LHCN-M2 (cell line): Measurements from ENCODE around the gene IGF2R. TPM values are rescaled to one million over a fixed set of nuclear protein-coding genes. Genes with fewer than 3 reads are reported as not detected.
"Not testable (repeated sequence)": the region's sequence is repeated elsewhere in the genome, so short reads cannot be mapped to it uniquely, and the experiment has no call there.

Source experiments
- DNase-seq: peaks from one replicate; pipeline ENCODE4 v3.0.0-alpha.2; 2012; ENCODE audit warnings: low read depth
- total RNA-seq: library from RNA; depleted of rRNA; stranded (reverse); fragments of >200 nt; gene quantifications from 2 replicates; pipeline ENCODE4 v1.2.3, GENCODE V29; 2014

IGF2R gene
- total RNA-seq, 1 experiment from 2014 or later, result 50.5 TPM

DNA sequence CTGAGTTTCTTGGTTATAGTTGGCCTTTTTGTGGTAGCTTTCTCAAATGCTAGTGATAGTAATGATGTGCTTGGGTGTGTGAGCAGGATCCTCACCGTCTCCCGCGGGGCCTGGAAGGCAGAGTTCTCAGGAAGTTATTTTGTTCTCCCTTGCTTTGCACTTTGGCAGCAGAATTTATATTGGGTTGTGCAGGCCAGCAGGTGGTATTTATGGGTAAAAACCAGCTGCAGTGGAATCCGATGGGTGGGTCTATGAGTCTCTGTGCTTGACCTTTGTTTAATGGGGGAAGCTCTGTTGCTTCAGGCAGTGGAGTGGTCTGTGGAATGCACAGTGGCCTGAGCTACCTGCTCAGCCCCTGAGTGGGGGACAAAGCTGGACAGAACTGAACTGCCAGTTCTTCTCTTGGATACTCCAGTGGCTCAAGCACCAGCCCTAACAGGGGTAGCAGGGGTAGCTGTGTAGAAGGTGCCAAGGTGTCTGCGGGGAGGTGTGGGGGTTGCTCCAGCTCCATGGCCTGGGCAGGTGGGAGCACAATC is 27.3 kb downstream of the IGF2R start:
- no peak for DNase-seq

DNA sequence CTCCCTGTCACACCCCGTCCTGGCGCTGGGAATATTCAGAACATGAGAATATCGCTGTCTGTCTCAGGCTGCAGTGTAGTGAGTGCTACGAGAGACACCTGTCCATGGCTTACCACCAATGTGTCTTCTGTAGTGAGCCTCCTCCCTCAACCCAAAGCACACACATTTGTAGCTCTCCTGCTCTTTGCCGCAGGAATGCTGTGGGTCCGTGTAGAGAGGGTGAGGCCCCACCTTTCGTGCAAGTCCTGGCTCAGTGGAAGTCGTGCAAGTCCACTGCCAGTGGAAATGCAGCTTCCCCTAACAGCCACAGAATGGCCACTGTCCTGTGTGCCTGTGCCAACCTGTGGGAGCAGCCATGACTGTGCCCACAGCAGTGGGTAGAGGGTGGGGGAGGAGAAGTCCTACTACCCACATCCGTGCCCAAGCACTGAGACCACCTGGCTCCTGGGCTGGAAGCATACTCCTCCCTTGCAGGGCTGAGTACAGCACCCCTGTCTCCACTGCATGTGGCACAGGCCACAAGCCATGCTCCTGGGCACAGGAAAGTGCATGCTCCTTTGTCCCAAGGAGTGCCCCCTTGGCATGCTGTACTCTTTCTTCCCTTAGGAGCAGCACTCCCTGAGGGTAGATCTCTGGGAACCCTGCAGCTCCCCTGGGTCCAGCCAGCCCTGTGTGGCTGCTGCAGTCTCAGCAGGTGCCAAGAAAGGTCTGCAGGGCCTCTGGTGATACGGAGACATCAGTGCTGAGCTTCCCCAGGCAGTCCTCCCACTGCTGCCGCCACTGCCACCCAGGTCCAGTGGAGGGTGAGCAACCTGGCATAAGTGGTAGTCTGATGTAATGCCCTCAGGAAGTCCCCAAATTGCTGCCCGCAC is 28.0 kb downstream of the IGF2R start:
- no peak for DNase-seq

DNA sequence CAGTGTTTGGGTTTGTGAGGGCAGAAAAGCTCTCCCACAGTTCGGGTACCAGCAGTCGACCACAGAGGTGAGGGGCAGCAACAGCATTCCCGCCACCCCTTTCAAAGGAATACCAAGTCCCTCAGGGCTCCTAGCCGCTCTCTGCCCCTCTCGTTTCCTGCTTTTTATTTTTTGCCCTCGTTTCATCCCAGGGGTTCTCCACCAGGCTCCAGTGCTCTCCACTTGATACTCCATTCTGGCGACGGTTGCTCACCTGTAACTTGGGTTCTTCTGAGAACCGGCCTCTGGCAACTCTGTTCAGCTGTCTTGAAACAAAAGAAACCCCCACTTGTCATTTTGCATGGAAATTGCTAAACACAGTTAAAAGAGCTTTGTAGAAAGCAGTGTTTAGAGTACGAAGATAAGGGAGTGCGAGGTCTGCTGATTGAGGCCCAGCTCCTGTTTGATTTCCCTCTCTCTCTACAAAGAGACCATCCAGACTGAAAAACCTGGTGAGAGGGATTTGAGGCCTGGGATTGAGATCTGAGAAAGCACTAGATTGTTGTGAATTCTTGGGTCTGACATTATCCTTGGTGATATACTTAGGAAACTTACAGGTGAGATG is 28.7 kb downstream of the IGF2R start:
- no peak for DNase-seq

DNA sequence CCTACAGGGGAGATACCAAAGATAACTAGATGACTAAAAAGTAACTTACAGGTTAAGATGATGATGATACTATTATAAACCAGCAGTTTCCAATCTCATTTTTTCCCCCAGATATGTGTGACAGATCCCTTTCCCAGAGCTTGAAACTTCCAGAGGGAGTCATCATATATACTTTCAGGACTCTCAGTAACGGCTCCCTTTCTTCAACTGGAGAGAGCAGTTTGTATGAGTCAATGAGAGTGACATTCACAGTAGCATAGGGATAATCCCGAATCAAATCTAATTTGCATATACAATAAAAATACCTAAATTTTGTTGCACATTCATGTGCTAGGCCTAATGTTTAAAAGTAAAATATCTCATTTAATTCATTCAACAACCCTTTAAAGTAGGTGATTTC is 29.7 kb downstream of the IGF2R start:
- DNase-seq, result no peak

DNA sequence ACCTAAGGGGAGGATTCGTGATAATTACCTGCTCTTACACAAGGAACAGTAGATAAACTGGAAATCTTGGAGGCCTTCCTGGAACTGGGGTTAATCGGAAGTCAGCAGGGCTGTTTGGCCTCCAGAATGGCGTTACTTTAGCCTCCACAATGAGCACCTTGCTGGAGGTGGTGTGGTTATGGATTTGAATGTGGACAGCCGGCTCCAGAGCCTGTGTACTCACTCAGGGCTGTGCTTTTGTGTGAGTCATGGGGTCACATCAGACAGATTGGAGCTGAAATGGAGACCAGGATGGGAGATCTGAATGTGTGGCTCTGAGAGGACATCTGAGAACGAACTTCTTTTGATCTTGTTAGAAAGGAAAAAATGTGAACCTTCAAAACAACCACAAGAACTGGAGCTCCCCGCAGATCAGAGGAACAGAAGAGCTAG is 30.4 kb downstream of the IGF2R start:
- DNase-seq, result no peak

DNA sequence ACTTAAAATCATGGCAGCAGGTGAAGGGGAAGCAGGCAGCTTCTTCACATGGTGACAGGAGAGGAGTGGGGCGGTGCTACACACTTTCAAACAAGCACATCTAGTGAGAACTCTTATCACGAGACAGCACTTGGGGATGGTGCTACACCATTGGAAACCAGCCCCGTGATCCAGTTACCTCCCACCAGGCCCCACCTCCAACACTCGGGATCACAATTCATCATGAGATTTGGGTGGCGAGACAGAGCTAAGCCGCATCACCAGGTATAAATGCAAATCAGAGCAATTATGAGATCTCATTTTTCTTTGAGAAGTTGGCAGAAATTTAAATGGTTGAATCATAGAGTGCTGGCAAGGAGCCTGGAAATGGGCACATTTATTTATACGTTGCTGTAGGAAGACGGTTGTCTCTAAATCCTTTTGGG is 31.4 kb downstream of the IGF2R start:
- DNase-seq, result no peak

DNA sequence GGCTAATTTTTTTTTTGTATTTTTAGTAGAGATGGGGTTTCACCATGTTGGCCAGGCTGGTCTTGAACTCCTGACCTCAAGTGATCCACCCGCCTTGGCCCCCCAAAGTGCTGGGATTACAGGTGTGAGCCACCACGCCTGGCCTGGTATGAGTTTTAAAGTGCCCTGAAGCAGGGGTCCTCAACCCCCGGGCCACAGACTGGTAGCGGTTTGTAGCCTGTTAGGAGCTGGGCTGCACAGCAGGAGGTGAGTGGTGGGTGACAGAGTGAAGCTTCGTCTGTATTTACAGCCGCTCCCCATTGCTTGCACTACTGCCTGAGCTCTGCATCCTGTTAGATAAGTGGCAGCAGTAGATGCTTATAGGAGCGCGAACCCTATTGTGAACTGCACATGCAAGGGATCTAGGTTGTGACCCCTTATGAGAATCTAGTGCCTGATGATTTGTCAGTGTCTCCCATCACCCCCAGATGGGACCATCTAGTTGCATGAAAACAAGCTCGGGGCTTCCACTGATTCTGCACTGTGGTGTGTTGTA is 32.1 kb downstream of the IGF2R start:
- not testable (repeated sequence) for DNase-seq

DNA sequence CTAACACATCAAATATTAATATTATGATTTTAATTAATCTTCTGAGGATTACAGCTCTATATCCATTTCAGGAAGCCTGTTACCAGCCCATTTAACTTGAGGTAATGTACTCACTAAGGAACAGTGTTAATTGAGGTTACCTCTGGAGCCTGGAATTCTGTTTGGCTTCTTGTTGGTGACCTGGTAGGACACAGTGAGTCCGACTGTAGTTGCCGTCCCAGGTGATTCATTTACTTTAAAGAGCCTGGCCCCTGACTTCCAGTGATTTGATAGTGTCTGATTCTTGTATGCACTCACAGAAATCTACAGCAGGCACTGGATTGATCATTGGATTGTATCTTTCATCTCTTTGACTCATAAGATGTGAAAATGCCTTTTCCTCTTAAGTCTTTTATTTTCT is 34.0 kb downstream of the IGF2R start:
- no peak for DNase-seq

DNA sequence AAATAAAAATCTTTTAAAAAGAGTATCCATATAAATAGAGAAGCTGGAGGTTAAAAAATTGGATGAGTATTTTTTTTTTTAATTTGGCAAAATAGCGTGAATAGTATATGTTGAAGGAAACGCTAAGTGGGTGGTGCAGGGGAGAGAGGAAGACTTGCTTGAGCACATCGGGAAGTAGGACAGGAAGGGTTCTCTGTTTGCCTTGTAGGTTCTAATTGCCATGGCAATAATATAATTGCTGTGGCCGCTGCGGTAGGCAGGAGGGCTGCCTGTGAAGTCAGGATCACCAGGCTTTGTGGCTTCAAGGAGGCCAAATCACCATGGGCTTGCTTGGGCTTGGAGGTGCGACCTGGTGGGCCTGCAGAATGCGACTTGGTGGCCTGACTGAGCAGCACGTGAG is 35.1 kb downstream of the IGF2R start:
- no peak for DNase-seq

DNA sequence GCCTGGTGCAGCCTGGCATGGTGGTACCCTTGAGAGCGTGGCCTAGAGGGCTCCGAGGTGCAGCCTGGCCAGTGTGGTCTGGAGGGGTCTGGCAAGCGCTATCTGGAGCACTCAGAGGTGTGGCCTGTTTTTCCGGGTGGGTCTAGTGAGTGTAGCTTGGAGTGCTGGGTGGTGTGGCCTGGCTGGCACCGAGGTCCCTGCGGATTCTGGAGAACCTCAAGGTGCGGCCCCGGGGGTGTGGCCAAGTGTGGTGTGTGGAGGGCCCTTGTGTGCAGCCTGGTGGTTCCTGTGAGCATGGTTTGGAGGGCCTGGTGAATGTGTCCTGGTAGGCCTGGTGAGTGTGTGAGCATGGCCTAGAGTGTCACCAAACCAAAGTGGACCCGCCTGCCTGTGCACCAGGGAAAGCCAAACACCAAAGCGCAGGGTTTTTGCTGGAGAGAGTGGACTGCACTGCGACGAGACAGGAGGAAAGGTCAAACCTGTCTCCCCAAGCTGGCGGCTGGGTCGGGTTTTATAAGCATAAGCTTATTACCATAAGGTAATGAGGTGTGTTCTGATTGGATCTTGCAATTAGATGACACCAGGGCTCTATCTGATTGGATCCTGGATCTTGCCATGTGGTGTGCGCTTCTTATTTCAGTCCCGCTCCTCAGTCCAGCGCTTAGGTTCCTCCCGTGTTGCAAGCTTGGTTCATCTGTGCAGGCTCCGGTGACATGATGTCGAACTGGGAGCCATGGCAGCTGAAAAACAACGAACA is 35.7 kb downstream of the IGF2R start:
- DNase-seq, result no peak

DNA sequence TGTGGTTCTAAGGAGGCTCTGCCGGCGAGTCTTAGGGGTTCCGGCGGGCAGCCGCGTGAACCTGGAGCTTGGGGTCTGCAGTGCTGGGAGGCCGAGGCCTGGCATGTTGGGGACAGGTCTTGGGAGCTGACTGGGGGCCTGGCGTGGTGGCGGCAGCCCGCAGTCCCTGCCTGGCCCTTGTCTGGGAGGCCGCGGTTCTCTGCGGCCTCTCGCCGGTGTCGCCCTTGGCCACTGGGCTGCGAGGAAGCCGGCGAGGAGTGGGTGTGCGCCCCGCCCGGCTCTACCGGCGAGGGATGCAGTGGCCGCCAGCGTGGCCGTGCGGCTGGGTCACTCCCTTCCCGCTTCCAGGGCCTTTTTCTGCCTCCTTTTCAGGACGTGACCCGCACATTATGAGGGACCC is 36.3 kb downstream of the IGF2R start:
- DNase-seq, result no peak

DNA sequence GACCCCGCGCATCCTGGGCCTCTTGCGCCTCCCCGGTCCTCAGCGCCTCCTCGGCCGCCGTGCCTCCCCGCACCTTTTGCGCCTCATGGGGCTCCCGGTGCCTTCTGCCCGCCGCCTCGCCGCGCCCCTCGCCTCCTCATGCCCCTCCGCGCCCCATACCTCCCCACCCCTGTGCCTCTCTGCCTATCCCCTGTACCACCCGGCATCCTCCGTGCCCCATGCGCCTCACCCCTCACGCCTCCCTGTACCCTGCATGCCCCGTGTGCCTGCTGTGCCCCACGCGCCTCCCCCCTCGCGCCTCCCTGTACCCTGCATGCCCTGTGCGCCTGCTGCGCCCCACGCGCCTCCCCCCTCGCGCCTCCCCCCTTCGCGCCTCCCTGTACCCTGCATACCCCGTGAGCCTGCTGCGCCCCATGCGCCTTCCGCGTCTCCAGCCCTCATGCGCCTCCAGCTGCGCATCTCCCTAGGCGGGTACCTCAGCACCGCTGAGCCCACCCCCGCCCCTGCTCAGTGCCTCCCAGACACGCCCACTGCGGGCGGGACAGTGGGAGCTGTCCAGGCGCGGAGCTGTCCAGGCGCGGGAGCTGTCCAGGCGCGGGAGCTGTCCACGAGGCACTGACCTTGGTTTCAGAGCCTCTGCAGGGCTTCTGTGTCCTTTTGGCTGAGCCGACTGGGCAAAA is 37.1 kb downstream of the IGF2R start:
- DNase-seq, result no peak

DNA sequence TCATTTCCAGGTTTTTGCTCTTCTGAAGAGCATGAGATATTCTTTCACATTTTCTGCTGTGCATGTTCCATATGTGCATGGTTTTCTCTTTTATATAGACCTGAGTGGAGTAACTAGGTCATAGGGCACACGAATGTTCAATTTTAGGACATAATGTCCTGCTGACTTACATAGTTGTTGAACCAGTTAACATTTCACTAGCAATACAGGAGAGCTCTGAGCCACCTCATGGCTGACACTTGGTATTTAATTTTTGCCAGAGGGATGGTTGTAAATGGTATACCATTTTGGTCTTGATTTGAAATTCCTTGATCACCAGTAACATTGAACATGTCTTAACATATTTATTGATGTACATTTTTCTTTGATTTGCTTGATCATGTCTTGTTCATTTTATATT is 38.3 kb downstream of the IGF2R start:
- no peak for DNase-seq

DNA sequence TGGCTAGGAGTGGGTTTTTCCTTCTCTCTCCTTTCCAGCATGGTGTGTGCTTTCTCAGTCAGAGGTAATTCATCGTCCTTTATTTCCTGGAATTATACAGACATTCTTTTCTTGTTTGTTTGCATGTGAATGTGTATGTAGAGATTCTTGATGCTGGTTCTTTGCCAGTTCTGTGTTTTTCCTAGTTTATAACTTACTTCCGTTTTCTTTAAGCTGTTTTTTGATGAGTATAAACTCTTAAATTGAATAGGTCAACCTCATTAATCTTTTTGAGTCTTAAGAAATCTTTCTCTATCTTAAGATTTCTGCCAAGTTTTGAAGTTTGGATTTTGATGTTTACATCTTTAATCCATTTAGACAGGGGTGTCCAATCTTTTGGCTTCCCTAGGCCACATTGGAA is 38.7 kb downstream of the IGF2R start:
- no peak for DNase-seq

DNA sequence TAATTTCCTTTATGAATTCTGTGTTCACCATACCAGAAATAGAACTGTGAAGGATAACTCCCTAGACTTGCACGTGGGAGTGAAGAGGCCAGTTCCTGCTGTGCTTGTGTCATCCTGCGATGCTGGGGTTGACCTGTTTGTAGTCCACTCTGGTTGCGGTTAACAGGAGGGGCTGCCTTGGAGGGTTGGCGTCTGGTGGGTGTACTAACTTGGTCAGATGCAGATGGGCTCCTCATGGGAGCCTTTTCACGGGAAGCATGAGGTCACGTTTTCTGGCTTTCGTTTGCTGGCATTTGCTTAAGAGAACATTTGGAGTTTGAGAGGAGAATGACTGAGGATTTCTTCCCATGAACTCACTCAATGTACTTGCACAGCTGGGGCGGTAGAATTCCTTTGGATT is 41.2 kb downstream of the IGF2R start:
- DNase-seq, result peak; percentile 93

DNA sequence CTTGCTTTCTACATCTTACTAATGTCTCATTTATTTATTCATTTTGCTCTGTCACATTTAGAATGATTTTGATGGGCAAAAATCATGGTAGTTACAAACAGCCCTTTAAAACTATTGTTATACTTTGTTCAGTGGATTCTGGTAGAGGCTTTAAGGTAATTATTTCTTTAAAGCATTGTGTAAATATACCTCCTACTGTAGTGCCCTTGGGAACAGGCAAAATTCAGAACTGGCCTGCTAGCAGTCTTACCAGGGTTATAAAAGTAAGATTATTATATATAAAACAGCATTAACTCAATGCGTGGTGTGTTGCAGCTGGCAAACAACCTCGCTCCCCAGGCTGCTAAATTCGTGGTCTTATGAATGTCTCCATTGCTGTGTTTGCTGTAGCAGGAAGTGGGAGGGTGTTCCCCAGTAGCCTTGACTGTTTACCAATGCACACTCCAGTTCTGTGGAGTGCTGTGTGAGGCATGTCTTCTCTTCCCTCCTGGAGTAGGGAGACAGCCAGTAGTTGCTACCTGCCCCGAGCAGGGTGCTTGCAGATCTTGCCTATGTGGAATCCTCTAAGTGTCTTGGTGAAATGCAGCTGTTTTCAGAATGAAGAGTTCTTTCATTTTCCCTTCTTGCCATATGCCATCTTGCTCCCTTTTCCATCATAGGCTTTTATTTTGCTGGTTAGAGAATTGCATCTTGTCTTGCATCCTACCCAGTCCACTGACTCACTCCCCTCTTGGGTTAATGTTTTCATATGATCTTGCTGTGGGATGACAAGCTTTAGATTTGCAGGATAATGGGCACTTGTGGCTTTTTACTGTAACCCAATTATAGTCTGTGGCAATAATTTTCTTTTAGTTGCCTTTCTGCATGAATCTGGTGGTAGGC is 45.3 kb downstream of the IGF2R start:
- DNase-seq, result peak; percentile 81

DNA sequence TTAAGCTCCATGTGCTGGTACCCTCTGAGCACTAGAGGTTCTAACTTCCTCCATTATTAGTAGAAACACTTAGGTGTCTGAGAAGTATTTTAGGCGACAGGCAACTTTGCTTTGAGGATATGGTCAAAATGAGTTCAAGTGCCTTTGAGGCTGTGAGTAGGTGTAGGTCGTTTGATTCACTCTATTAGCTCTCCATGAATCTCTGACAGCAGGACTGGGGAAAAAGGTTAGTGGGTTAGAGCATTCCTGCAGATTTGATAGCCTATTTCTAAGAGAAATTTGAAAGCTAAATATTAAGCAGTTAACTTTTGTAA is 45.9 kb downstream of the IGF2R start:
- no peak for DNase-seq

DNA sequence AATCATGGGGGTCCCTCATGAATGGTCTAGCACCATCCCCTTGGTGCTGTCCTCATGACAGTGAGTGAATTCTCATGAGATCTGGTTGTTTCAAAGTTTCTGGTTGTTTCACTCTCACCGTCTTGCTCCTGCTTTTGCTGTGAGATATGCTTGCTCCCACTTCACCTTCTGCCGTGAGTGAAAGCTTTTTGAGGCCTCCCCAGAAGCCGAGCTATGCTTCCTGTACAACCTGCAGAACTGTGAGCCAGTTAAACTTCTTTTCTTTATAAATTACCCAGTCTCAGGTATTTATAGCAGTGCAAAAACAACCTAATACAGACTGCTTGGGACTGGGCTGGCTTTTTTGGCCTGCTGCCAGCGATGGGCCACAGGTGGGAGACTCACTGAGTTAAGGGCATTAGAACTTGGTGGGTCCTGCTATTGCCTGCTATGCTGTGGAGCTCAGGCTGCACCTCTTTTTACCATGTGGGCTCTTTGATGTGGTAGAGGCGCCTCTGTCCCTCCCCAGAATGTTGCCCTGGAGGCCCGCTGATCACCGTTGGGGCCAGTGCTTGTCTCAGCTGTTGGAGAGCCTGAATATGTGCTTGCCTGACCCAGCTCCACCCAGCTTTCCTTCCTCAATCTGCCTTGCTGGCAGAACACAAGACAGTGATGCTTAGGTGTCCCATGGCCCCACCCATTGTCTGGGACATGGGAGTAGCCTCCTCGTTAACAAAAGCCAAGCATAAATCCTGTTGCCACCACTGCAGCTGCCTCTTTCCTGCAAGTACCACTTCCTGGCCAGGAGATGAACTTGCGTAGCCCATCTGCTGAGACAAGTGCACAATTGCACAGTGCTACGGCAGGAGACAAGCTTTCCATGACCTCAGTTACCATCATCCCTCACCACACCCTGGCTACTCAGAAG is 47.1 kb downstream of the IGF2R start:
- DNase-seq, result no peak

DNA sequence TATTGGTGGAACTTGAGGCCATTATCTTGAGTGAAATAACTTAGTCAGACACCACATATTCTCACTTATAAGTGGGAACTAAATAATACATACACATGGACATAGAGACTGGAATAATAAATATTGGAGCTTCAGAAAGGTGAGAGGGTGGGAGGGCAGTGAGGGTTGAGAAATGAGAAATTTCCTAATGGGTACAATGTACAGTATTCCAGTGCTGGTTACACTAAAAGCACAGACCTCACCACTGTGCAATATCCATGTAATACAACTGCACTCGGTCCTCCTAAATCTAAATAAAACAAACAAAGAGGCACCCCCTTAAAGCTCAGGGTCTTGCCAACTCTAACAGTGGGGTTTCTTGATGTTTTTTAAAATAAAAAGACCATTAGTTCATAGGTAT is 53.2 kb downstream of the IGF2R start:
- DNase-seq, result no peak
